NOMO-1 (cell line): ENCODE data around the gene NFS1.
"Not testable (repeated sequence)": the region's sequence is repeated elsewhere in the genome, so short reads cannot be mapped to it uniquely, and the experiment has no call there.

ENCODE experiments used
- DNase-seq, 2 experiments: peaks; one replicate each; lab custom pipeline; 2025; ENCODE audit not compliant: unreplicated experiment in 2 of 2; lab: John Stamatoyannopoulos, UW

The NFS1 gene

GRCh38 chr20:35710039-35710438 lies 10.9 kb upstream of the NFS1 start:
- no peak for DNase-seq

- DNase-seq = no peak
Measured at GRCh38 chr20:35709259-35709658, 10.1 kb upstream of the NFS1 start.

GRCh38 chr20:35708502-35708901 lies 9.3 kb upstream of the NFS1 start:
- no peak for DNase-seq

GRCh38 chr20:35706591-35707529 lies 7.7 kb upstream of the NFS1 start:
- DNase-seq = not testable (repeated sequence)

GRCh38 chr20:35705894-35706293 lies 6.7 kb upstream of the NFS1 start:
- DNase-seq = not testable (repeated sequence)

- DNase-seq = no peak
Measured at GRCh38 chr20:35704514-35705261, 5.5 kb upstream of the NFS1 start.

GRCh38 chr20:35702824-35703695 lies 3.9 kb upstream of the NFS1 start:
- no peak for DNase-seq

- no peak for DNase-seq
Measured at GRCh38 chr20:35702051-35702823, 3.1 kb upstream of the NFS1 start.

- no peak for DNase-seq
Measured at GRCh38 chr20:35700625-35701148, 1.5 kb upstream of the NFS1 start.

- no peak for DNase-seq
Measured at GRCh38 chr20:35699957-35700624, 939 bp upstream of the NFS1 start.

- peak in 1 of 2 experiments; percentile 31 for DNase-seq
Measured at GRCh38 chr20:35698298-35699126, 640 bp downstream of the NFS1 start.

- no peak for DNase-seq
Measured at GRCh38 chr20:35697696-35698297, 1.4 kb downstream of the NFS1 start.

- no peak for DNase-seq
Measured at GRCh38 chr20:35695978-35696377, 3.2 kb downstream of the NFS1 start.

GRCh38 chr20:35695245-35695749 lies 3.9 kb downstream of the NFS1 start:
- DNase-seq = no peak

- no peak for DNase-seq
Measured at GRCh38 chr20:35690265-35690664, 8.9 kb downstream of the NFS1 start.

GRCh38 chr20:35686872-35687271 lies 12.3 kb downstream of the NFS1 start:
- not testable (repeated sequence) for DNase-seq

GRCh38 chr20:35685368-35685767 lies 13.8 kb downstream of the NFS1 start:
- DNase-seq = not testable (repeated sequence)

- no peak for DNase-seq
Measured at GRCh38 chr20:35681960-35682359, 17.2 kb downstream of the NFS1 start.
